HG03095 (cell line): Measurements from ENCODE around the gene PFDN6.
"Not testable (repeated sequence)": the region's sequence is repeated elsewhere in the genome, so short reads cannot be mapped to it uniquely, and the experiment has no call there.

Experiments used
- ATAC-seq: cut with Tn5 transposase; IDR thresholded peaks from one replicate; pipeline ENCODE4 v1.9.1; 2021; ENCODE audit warnings: moderate library complexity; ENCODE audit not compliant: unreplicated experiment

The PFDN6 gene

DNA sequence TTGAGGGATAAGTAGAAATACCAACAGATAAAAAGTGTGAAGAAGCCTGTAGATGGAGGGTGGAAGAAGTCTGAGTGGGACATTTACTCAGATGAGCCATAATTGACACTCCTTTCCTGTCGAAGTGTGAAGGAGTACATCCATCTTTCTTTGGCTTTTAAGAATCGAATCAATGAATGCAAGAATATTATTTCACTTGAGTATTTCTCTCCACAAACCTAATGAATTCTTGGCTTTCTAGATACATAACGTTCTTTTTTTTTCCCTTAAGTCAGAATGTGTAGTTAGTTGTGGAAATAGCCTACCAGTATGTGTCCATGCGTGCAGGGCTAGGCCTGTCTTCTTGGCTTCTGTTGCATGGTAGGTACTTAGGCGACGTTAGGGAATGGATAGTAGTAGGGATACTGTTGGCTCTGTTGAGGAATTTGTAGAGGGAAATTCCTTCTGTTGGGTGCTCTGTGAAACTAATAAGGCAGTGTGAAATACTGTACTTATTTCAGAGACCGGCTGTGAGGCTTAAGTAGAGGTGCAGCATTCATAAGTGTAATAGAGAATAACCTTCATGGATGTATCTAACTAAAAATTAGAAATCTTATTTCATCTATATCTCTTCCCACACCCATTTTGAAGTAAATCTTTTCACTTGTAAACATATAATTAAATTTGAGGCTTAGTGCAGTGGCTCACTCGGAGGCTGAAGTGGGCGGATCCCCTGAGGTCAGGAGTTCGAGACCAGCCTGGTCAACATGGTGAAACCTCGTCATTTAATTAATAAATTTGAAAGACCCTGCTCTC, 16.1 kb upstream of the PFDN6 start:
- no peak for ATAC-seq

DNA sequence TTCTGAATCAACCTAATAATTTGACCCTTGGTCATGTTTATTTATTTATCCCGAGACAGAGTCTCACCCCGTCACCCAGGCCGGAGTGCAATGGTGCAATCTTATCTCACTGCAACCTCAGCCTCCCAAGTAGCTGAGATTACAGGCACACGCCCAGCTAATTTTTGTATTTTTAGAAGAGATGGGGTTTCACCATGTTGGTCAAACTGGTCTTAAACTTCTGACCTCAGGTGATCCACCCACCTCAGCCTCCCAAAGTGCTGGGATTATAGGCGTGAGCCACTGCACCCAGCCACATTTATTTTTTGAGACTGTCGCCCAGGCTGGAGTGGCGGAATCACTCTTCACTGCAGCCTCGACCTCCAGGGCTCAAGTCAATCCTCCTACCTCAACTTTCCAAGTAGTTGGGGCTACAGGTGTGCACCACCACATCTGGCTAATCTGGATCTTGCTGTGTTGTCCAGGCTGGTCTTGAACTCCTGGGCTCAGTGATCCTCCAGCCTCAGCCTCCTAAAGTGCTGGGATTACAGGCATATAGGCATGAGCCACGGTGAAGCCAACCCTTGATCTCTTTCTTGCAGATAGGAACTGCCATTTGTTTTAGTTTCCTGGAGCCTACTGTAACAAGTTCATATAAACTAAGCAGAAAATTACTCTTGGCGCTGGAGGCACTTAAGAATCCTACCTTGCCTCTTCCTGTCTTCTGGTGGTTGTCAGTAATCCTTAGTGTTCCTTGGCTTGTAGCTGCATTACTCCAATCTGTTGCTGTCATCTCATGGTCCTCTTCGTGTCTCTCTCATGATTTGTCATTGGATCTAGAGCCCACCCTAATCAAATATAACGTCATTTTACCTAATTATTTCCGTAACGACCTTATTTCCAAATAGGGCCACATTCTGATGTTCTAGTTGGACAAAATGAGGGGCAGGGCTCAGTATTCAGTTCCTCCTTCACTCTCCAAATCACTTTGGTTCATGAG, 15.2 kb upstream of the PFDN6 start:
- ATAC-seq = no peak

GRCh38 chr6:33275795-33276580, 13.4 kb upstream of the PFDN6 start:
- ATAC-seq = not testable (repeated sequence)

- ATAC-seq = no peak
Observed at GRCh38 chr6:33276581-33276863, 12.9 kb upstream of the PFDN6 start.

- peak; percentile 49 for ATAC-seq
Observed at GRCh38 chr6:33276864-33277662, 12.3 kb upstream of the PFDN6 start, which contains the start of gene B3GALT4. B3GALT4 (plus strand) TSS chr6:33277123; CDS start chr6:33277420, 297 bp downstream.

GRCh38 chr6:33277663-33278391, 11.6 kb upstream of the PFDN6 start:
- peak; percentile 17 for ATAC-seq

- no peak for ATAC-seq
Observed at GRCh38 chr6:33278392-33278741, 11.0 kb upstream of the PFDN6 start.

DNA sequence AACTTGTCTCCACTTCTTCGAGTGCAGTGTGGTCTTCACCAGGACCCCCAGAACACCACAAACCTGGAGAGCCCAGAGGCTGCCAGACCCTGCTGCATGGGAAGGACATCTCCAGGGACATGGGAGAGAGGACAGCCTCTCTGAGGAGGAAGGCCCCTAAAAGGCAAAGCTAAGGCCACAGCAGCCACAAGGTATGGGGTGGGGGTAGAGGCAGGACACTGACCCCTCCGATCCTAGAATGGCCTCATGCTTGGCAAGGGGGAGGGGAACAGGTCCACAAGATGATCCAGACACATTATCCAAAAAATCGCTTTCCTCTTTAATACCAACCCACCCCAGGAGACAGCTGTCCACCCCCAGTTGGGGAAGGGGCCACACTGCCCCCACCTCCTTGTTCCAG, 10.6 kb upstream of the PFDN6 start:
- no peak for ATAC-seq

GRCh38 chr6:33279257-33279695, 10.1 kb upstream of the PFDN6 start:
- no peak for ATAC-seq

GRCh38 chr6:33279971-33280511, 9.4 kb upstream of the PFDN6 start:
- no peak for ATAC-seq

- ATAC-seq = no peak
Observed at GRCh38 chr6:33280539-33280938, 8.9 kb upstream of the PFDN6 start.

DNA sequence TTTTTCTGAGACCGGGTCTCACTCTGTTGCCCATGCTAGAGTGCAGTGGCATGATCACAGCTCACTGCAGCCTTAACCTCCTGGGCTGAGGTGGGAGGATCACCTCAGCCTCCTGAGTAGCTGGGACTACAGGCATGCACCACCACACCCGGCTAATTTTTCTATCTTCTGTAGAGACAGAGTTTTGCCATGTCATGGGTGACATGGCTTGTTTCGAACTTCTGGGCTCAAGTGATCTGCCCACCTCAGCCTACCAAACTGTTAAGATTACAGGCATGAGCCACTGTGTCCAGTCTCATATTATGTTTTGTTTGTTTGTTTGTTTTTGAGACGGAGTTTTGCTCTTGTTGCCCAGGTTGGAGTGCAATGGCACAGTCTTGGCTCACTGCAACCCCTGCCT, 4.2 kb upstream of the PFDN6 start:
- not testable (repeated sequence) for ATAC-seq

- ATAC-seq = no peak
Observed at GRCh38 chr6:33286946-33287914, 2.2 kb upstream of the PFDN6 start.

DNA sequence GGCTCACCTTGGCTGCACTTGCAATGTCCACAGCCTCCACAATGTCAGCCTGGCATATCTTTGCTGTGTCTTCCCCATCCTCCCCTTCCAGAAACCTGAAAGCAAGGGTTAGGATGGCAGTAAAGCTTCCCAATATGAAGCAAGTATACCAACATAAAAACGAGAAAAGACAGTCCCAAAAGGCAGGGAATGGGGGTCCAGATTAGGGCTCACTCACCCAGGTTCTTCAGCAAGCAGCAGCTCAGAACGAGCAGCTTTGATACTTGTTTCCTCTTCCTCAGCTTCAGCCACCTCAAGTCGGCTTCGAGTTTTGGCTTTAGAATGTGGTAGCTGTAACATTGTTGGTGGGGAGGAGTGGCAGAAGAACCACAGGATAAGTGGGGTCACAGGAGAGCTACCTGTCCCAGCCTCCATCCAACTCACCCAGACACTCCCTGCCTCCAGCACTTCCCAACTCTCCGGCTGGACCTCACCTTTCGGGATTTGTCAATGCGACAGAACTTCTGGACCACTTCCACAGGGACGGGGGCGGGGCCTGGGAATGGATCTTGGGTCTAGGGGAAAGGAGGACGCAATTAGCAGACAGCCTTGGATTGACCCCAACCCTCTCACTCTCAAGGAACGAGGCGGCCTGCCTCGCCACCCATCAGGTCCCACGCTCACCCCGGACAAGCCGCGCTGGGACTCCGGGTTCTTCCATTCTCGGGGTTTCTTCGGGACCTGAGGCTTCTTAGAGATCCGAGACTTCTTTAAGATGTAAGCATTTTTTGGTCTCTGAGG, 1.1 kb upstream of the PFDN6 start:
- ATAC-seq = no peak

- no peak for ATAC-seq
Observed at GRCh38 chr6:33289784-33290315, 449 bp downstream of the PFDN6 start.

GRCh38 chr6:33290459-33290858, 1.1 kb downstream of the PFDN6 start:
- ATAC-seq = no peak

DNA sequence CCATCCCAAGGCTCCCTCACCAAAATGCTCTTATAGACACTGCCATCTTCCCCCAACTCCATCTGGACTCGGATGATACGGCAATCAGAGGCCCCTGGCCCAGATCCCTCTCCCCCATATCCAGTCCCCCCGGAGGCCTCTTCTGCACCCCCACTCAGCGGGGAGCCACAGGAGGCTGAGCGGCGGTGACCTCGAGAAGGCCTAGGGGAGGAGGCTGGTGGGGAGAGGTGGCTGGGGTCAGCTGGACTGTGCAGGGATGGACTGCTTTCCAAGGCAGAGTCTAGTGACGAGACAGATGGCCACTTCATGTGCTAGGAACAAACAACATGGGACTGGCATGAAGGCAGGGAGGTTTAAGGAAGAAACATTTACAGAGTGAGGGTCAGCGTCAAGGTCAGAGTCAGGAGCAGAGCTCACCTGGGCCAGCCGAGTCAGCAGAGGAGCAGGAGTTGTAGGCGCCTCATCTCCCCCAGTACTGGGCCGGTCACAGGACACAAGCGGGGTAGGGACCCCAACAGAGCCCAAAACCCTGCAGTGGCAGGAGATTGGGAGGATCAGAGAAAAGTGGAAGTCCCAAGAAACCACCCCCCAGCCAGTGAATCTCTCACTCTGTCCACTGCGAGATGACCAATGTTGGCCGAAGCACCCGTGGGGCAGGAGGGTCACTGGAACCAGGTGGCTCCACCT, 3.7 kb downstream of the PFDN6 start:
- ATAC-seq = no peak
